Adrenal gland (tissue), 5 donors: ENCODE data around the gene GARS1.

Source experiments
- CTCF ChIP-seq, 6 experiments: fragments of 450-650 bp in 4 of 6; fragments of 200-600 bp in 2 of 6; sonication (generic) in 1 of 6; IDR thresholded peaks; 1 replicate in 5 of 6; 2 replicates in 1 of 6; pipeline versions ENCODE4 v1.5.1 to v1.8.0; 2016 to 2021; ENCODE audit warnings: antibody characterized with exemption in 6 of 6, mild to moderate bottlenecking in 2 of 6, moderate library complexity in 1 of 6
- POLR2A ChIP-seq, 2 donors: fragments of 450-650 bp; IDR thresholded peaks; one replicate each; pipeline ENCODE4 v1.6.1; 2017; ENCODE audit warnings: antibody characterized with exemption in 2 of 2, mild to moderate bottlenecking in 2 of 2, moderate library complexity in 1 of 2
- donor health status: DM: no; HTN: no; CAD: no.

GRCh38 chr7:30663414-30663813 is 68.7 kb downstream of the GARS1 start:
- TF ChIP-seq CTCF (IDR thresholded peaks at IDR 0.05) (no peak), POLR2A (IDR thresholded peaks at IDR 0.05) (no peak)
